ENCODE data around the gene PCK1.

DNA sequence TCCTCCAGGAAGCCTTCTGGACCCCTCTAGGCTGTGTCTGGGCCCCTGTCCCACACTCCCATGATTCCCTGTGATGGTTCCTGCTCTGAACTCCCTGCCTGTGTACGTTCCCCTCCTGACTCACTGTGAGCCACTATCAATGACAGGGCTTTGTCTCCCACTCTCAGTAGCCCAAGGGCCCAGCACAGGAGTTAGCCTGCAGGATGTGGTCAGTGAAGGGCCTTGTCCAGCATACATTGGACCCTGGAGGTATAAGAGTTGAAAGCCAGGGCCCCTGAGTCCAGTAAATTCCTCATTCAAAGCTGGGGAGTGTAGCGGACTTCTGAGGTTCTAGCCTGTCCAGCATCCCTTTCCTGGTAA lies 40.3 kb downstream of the PCK1 start:
- no peak for TF ChIP-seq POLR2A (IDR thresholded peaks at IDR 0.05)
- TF ChIP-seq, protein P1, sequence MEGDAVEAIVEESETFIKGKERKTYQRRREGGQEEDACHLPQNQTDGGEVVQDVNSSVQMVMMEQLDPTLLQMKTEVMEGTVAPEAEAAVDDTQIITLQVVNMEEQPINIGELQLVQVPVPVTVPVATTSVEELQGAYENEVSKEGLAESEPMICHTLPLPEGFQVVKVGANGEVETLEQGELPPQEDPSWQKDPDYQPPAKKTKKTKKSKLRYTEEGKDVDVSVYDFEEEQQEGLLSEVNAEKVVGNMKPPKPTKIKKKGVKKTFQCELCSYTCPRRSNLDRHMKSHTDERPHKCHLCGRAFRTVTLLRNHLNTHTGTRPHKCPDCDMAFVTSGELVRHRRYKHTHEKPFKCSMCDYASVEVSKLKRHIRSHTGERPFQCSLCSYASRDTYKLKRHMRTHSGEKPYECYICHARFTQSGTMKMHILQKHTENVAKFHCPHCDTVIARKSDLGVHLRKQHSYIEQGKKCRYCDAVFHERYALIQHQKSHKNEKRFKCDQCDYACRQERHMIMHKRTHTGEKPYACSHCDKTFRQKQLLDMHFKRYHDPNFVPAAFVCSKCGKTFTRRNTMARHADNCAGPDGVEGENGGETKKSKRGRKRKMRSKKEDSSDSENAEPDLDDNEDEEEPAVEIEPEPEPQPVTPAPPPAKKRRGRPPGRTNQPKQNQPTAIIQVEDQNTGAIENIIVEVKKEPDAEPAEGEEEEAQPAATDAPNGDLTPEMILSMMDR (IDR thresholded peaks at IDR 0.05) = no peak
